HCEC 1CT (cell line): ENCODE results near the gene AFF2.

Experiments used
- DNase-seq: peaks from one replicate; pipeline ENCODE4 v3.0.0-alpha.2; 2017

AFF2 gene

GRCh38 chrX:148537556-148538182 is 37.3 kb downstream of the AFF2 start:
- no peak for DNase-seq

- DNase-seq, result no peak
Observed at GRCh38 chrX:148538582-148538981, 38.2 kb downstream of the AFF2 start.

GRCh38 chrX:148540114-148540513 is 39.7 kb downstream of the AFF2 start:
- no peak for DNase-seq

GRCh38 chrX:148540671-148541583 is 40.5 kb downstream of the AFF2 start:
- no peak for DNase-seq

GRCh38 chrX:148541584-148541940 is 41.1 kb downstream of the AFF2 start:
- DNase-seq, result no peak

GRCh38 chrX:148542481-148543255 is 42.3 kb downstream of the AFF2 start:
- DNase-seq, result no peak

- DNase-seq, result no peak
Observed at GRCh38 chrX:148552775-148553174, 52.4 kb downstream of the AFF2 start.

- no peak for DNase-seq
Observed at GRCh38 chrX:148555101-148555500, 54.7 kb downstream of the AFF2 start.

GRCh38 chrX:148555571-148556243 is 55.3 kb downstream of the AFF2 start:
- DNase-seq, result no peak

- no peak for DNase-seq
Observed at GRCh38 chrX:148556498-148556897, 56.1 kb downstream of the AFF2 start.

GRCh38 chrX:148562846-148563245 is 62.4 kb downstream of the AFF2 start:
- no peak for DNase-seq

- DNase-seq, result no peak
Observed at GRCh38 chrX:148567229-148567628, 66.8 kb downstream of the AFF2 start.

- DNase-seq, result no peak
Observed at GRCh38 chrX:148567779-148568178, 67.4 kb downstream of the AFF2 start.

- DNase-seq, result no peak
Observed at GRCh38 chrX:148568763-148569162, 68.3 kb downstream of the AFF2 start.

GRCh38 chrX:148572337-148572736 is 71.9 kb downstream of the AFF2 start:
- DNase-seq, result no peak

GRCh38 chrX:148573119-148573518 is 72.7 kb downstream of the AFF2 start:
- DNase-seq, result no peak

- no peak for DNase-seq
Observed at GRCh38 chrX:148574237-148574973, 74.0 kb downstream of the AFF2 start.

- no peak for DNase-seq
Observed at GRCh38 chrX:148576396-148576795, 76.0 kb downstream of the AFF2 start.

- no peak for DNase-seq
Observed at GRCh38 chrX:148577741-148578140, 77.3 kb downstream of the AFF2 start.

- DNase-seq, result no peak
Observed at GRCh38 chrX:148580016-148580415, 79.6 kb downstream of the AFF2 start.

GRCh38 chrX:148582353-148582752 is 81.9 kb downstream of the AFF2 start:
- DNase-seq, result no peak

- DNase-seq, result no peak
Observed at GRCh38 chrX:148588649-148589310, 88.4 kb downstream of the AFF2 start.
